Cardiac fibroblast (primary cell): ENCODE results near the gene CAMK2D.

ENCODE experiments used
- DNase-seq, 2 donors: peaks; one replicate each; pipeline versions ENCODE4 v3.0.0 to v3.0.0-alpha.2; 2010; ENCODE audit warnings: low read depth in 2 of 2
- H3K4me3 ChIP-seq, 2 donors: replicated peaks in 1 of 2; 1 replicate in 1 of 2; 2 replicates in 1 of 2; pipeline ENCODE4 v1.5.1; 2011; ENCODE audit warnings: low read depth in 2 of 2, low read length in 2 of 2, mild to moderate bottlenecking in 2 of 2, moderate library complexity in 1 of 2
- CTCF ChIP-seq: IDR thresholded peaks from one replicate; pipeline ENCODE4 v1.5.1; 2011; ENCODE audit warnings: low read depth, mild to moderate bottlenecking, low read length, inconsistent platforms

CAMK2D gene

GRCh38 chr4:113740857-113741379, 20.6 kb downstream of the CAMK2D start:
- TF ChIP-seq CTCF, result no peak
- no peak overlapping the region for H3K4me3 ChIP-seq
- DNase-seq, result no peak

- DNase-seq, result no peak
- H3K4me3 ChIP-seq, result no peak overlapping the region
- no peak for TF ChIP-seq CTCF
Observed at GRCh38 chr4:113739197-113739596, 22.3 kb downstream of the CAMK2D start.

- TF ChIP-seq CTCF, result no peak
- no peak overlapping the region for H3K4me3 ChIP-seq
- peak; percentile 81 to 84 for DNase-seq
Observed at GRCh38 chr4:113738251-113738650, 23.3 kb downstream of the CAMK2D start.

GRCh38 chr4:113733685-113734084, 27.9 kb downstream of the CAMK2D start:
- TF ChIP-seq CTCF, result no peak
- no peak overlapping the region for H3K4me3 ChIP-seq
- DNase-seq, result no peak

GRCh38 chr4:113732967-113733527, 28.5 kb downstream of the CAMK2D start:
- no peak overlapping the region for H3K4me3 ChIP-seq
- TF ChIP-seq CTCF, result no peak
- DNase-seq, result no peak

- H3K4me3 ChIP-seq, result no peak overlapping the region
- no peak for TF ChIP-seq CTCF
Observed at GRCh38 chr4:113730467-113731216, 30.9 kb downstream of the CAMK2D start.

More at GRCh38 chr4:113730467-113731216, 30.9 kb downstream of the CAMK2D start:
- DNase-seq, result no peak
